H1 (cell line): ENCODE data around the gene EHD4. TPM values are rescaled to one million over a fixed set of nuclear protein-coding genes. Genes with fewer than 3 reads are reported as not detected.

Experiments
- CTCF ChIA-PET: fragments of 300-600 bp; sonication (Branson Sonifier 250); formaldehyde crosslinking; loops from one replicate; lab custom pipeline; 2021; ENCODE audit not compliant: partially characterized antibody; lab: Charles Lee
- POLR2A ChIA-PET: fragments of 300-600 bp; sonication (Branson Sonifier 250); formaldehyde crosslinking; loops from one replicate; lab custom pipeline; 2021; ENCODE audit warnings: inconsistent platforms; ENCODE audit not compliant: partially characterized antibody; lab: Charles Lee
- DNase-seq, 2 experiments: peaks; one replicate each; pipeline versions ENCODE4 v3.0.0 to v3.0.0-alpha.2; 2010 to 2022; ENCODE audit warnings: low spot score in 2 of 2, low read depth in 1 of 2, mixed read lengths in 1 of 2
- FAIRE-seq: peaks from 2 replicates; lab custom pipeline; 2011; peaks lifted over from hg19 to GRCh38; lab: Jason Lieb, UNC
- H2AFZ ChIP-seq: 2 replicates; pipeline ENCODE4 v1.8.1; 2012; ENCODE audit warnings: low read length, inconsistent platforms
- H2AK5ac ChIP-seq: 2 replicates; pipeline ENCODE4 v1.6.1; 2013; ENCODE audit warnings: low read depth, low read length
- H2BK120ac ChIP-seq: replicated peaks from 2 replicates; pipeline ENCODE3; 2013; ENCODE audit warnings: low read depth, low read length, inconsistent platforms
- H2BK12ac ChIP-seq: 2 replicates; pipeline ENCODE4 v1.6.1; 2013; ENCODE audit warnings: low read depth, low read length
- H2BK15ac ChIP-seq: 2 replicates; pipeline ENCODE4 v1.6.1; 2013; ENCODE audit warnings: low read length
- H2BK20ac ChIP-seq: 2 replicates; pipeline ENCODE4 v1.6.1; 2013; ENCODE audit warnings: low read length
- H2BK5ac ChIP-seq: 2 replicates; pipeline ENCODE4 v1.6.1; 2013; ENCODE audit warnings: low read depth, low read length
- H3K14ac ChIP-seq: 2 replicates; pipeline ENCODE4 v1.6.1; 2013; ENCODE audit warnings: inconsistent platforms; ENCODE audit not compliant: insufficient read length
- H3K18ac ChIP-seq: 2 replicates; pipeline ENCODE4 v1.6.1; 2013; ENCODE audit warnings: low read length; ENCODE audit errors: extremely low read depth
- H3K23ac ChIP-seq: 2 replicates; pipeline ENCODE4 v1.6.1; 2013; ENCODE audit warnings: inconsistent platforms; ENCODE audit not compliant: insufficient read length
- H3K23me2 ChIP-seq: 2 replicates; pipeline ENCODE4 v1.6.1; 2013; ENCODE audit warnings: low read depth, low read length
- H3K27ac ChIP-seq: 2 replicates; pipeline ENCODE4 v1.6.1; 2011; ENCODE audit warnings: low read depth, low read length, inconsistent platforms
- H3K27me3 ChIP-seq, 4 experiments: replicated peaks in 1 of 4; 1 replicate in 1 of 4; 2 replicates in 3 of 4; pipeline versions ENCODE4 v1.6.1 to v1.8.1; 2011 to 2013; ENCODE audit warnings: low read length in 3 of 4, mild to moderate bottlenecking in 3 of 4, inconsistent platforms in 2 of 4, mixed read lengths in 2 of 4, moderate library complexity in 1 of 4; ENCODE audit not compliant: control insufficient read depth in 3 of 4, insufficient read depth in 3 of 4; ENCODE audit errors: extremely low read depth in 1 of 4
- H3K36me3 ChIP-seq, 4 experiments: 2 replicates each; pipeline versions ENCODE4 v1.6.1 to v1.8.1; 2011 to 2013; ENCODE audit warnings: mild to moderate bottlenecking in 4 of 4, low read length in 3 of 4, moderate library complexity in 2 of 4, control low read depth in 1 of 4, inconsistent platforms in 1 of 4; ENCODE audit not compliant: insufficient read depth in 4 of 4, control insufficient read depth in 2 of 4
- H3K4ac ChIP-seq: replicated peaks from 2 replicates; pipeline ENCODE3; 2013; ENCODE audit warnings: low read length, low read depth, mixed read lengths, inconsistent platforms; ENCODE audit not compliant: insufficient read length
- H3K4me1 ChIP-seq, 4 experiments: replicated peaks in 1 of 4; 1 replicate in 1 of 4; 2 replicates in 3 of 4; pipeline versions ENCODE4 v1.6.1 to v1.8.1; 2011 to 2013; ENCODE audit warnings: low read length in 3 of 4, inconsistent platforms in 2 of 4, mixed read lengths in 1 of 4; ENCODE audit not compliant: insufficient read depth in 4 of 4, control insufficient read depth in 3 of 4
- H3K4me2 ChIP-seq, 2 experiments: 2 replicates each; pipeline versions ENCODE4 v1.6.1 to v1.8.1; 2011 to 2013; ENCODE audit warnings: low read depth in 2 of 2, low read length in 2 of 2, control low read depth in 1 of 2, inconsistent platforms in 1 of 2, mild to moderate bottlenecking in 1 of 2; ENCODE audit not compliant: insufficient read depth in 1 of 2
- H3K4me3 ChIP-seq, 4 experiments: fragments of 200-600, 300-600 bp in 1 of 4; sonication (generic), shearing (Covaris generic), sonication (Bioruptor Twin) in 1 of 4; 2 replicates each; pipeline versions ENCODE4 v1.5.1 to v1.8.1; 2011 to 2016; ENCODE audit warnings: low read length in 4 of 4, low read depth in 3 of 4, control low read depth in 2 of 4, inconsistent platforms in 2 of 4, mild to moderate bottlenecking in 2 of 4, mixed read lengths in 1 of 4, moderate library complexity in 1 of 4; ENCODE audit not compliant: insufficient read depth in 2 of 4; ENCODE audit errors: extremely low read depth in 1 of 4
- H3K56ac ChIP-seq: replicated peaks from 2 replicates; pipeline ENCODE3; 2013; ENCODE audit warnings: low read depth, mild to moderate bottlenecking, mixed read lengths, low read length, inconsistent platforms; ENCODE audit not compliant: insufficient read length
- H3K79me1 ChIP-seq: 2 replicates; pipeline ENCODE4 v1.6.1; 2013; ENCODE audit warnings: low read depth, low read length, control low read depth
- H3K79me2 ChIP-seq, 2 experiments: 2 replicates each; pipeline versions ENCODE4 v1.6.1 to v1.8.1; 2012 to 2013; ENCODE audit warnings: low read length in 2 of 2, mild to moderate bottlenecking in 2 of 2, inconsistent platforms in 1 of 2; ENCODE audit not compliant: insufficient read depth in 2 of 2, control insufficient read depth in 1 of 2
- H3K9ac ChIP-seq, 4 experiments: replicated peaks in 1 of 4; 1 replicate in 1 of 4; 2 replicates in 3 of 4; pipeline versions ENCODE4 v1.6.1 to v1.8.1; 2011 to 2013; ENCODE audit warnings: low read depth in 3 of 4, low read length in 3 of 4, control low read depth in 2 of 4, mild to moderate bottlenecking in 2 of 4, moderate library complexity in 2 of 4, inconsistent platforms in 1 of 4; ENCODE audit errors: extremely low read depth in 1 of 4
- H3K9me3 ChIP-seq, 2 experiments: 2 replicates each; pipeline versions ENCODE4 v1.6.1 to v1.8.1; 2012 to 2013; ENCODE audit warnings: mild to moderate bottlenecking in 2 of 2, moderate library complexity in 2 of 2, control low read depth in 1 of 2, inconsistent platforms in 1 of 2, low read depth in 1 of 2, low read length in 1 of 2, mixed read lengths in 1 of 2; ENCODE audit not compliant: insufficient read depth in 2 of 2
- H4K20me1 ChIP-seq, 2 experiments: replicated peaks in 1 of 2; 2 replicates each; pipeline versions ENCODE3 to v1.8.1; 2011 to 2013; ENCODE audit warnings: inconsistent platforms in 2 of 2, low read length in 2 of 2, mild to moderate bottlenecking in 1 of 2; ENCODE audit not compliant: insufficient read depth in 2 of 2, control insufficient read depth in 1 of 2
- H4K5ac ChIP-seq: 2 replicates; pipeline ENCODE4 v1.6.1; 2013; ENCODE audit warnings: low read length, low read depth, mixed read lengths, inconsistent platforms; ENCODE audit not compliant: insufficient read length
- H4K8ac ChIP-seq: 2 replicates; pipeline ENCODE4 v1.8.0; 2013; ENCODE audit warnings: mild to moderate bottlenecking, moderate library complexity, low read length, inconsistent platforms; ENCODE audit not compliant: insufficient read depth; ENCODE audit errors: extremely low read depth
- H4K91ac ChIP-seq: replicated peaks from 2 replicates; pipeline ENCODE3; 2013; ENCODE audit warnings: low read length, mixed read lengths, inconsistent platforms; ENCODE audit not compliant: insufficient read length
- EP300 ChIP-seq, 2 experiments: IDR thresholded peaks; 1 replicate in 1 of 2; 2 replicates in 1 of 2; pipeline ENCODE4 v1.6.1; 2011 to 2012; ENCODE audit warnings: low read depth in 2 of 2, low read length in 2 of 2, mild to moderate bottlenecking in 2 of 2, borderline replicate concordance in 1 of 2, inconsistent platforms in 1 of 2, moderate library complexity in 1 of 2
- TEAD4 ChIP-seq: IDR thresholded peaks from 2 replicates; pipeline ENCODE4 v1.6.1; 2012; ENCODE audit warnings: low read depth, low read length, inconsistent platforms, mixed read lengths
- WGBS, 2 experiments: shearing (Covaris generic) in 1 of 2; methylation state at CpG; one replicate each; pipeline versions ENCODE4 v1.1.6 to v1.1.7; 2013 to 2015; ENCODE audit warnings: low lambda C conversion rate in 2 of 2, mixed read lengths in 2 of 2, inconsistent platforms in 1 of 2, low coverage in 1 of 2, missing lambda C conversion rate in 1 of 2; ENCODE audit not compliant: insufficient replicate concordance in 2 of 2, insufficient coverage in 1 of 2, insufficient read length in 1 of 2; ENCODE audit errors: extremely low coverage in 1 of 2, missing lambda C conversion rate in 1 of 2; 5-methylcytosine and 5-hydroxymethylcytosine counted together
- polyA plus RNA-seq, 7 experiments: library from polyadenylated mRNA; depleted of rRNA in 3 of 7; stranded (reverse) in 5 of 7; unstranded in 2 of 7; fragments of >200 nt in 5 of 7; fragments of 200-250 nt in 2 of 7; gene quantifications; 1 replicate in 5 of 7; 2 replicates in 1 of 7; 4 replicates in 1 of 7; pipeline versions ENCODE4 v1.2.1 to v1.2.3, GENCODE V29; 2011 to 2013; ENCODE audit warnings: missing spikeins in 2 of 7, mixed read lengths in 2 of 7
- total RNA-seq: library from RNA; stranded (reverse); fragmentation: NEBNext Ultra II Directional; extraction: Animal tissue kit (Norgen Biotek cat#: 25700); gene quantifications from 2 replicates; pipeline ENCODE4 v1.2.1, GENCODE V29; 2021

Gene EHD4
- total and polyA plus RNA-seq, 2 of the 8 experiments (the other 6 are each of a cell fraction or from before 2014, with no cell fraction given): 17.5 to 24.5 TPM

DNA sequence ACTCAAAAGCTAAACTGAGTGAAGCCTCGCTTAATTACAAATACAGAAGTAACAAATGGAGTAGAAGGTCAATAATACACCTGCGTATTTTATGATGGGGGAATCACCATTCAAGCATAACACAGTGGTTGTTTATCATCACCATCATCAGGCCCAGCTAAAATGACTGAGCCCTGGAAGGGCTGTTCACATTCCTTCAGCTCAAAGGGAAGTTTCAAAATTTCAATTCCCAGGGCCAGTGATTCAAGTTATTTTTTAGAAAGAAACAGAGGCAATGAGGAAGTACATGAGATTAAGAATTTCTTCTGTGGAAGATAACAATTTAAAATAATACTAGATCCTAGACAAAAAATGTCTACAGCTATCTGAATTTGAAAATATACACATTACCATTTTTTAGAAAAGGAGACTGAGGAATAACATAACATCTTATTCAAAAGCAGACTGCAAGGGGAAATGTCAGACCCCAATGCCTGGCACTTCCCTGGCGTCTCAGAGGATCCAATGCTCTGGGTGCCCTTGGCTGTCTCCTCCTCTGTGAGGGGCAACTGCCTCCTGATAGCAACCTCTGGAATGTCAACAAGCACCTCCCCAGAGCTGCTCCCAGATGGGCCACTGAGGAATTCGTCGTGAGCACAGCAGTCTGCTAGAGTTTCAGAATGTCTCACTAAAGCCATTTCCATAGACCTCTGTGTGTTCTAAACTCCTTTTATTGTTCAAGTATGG lies 22.8 kb downstream of the EHD4 start:
- H3K56ac ChIP-seq: no peak overlapping the region
- H3K23ac ChIP-seq: no peak overlapping the region
- POLR2A ChIA-PET: interaction anchor here (0.6 to 1.3 kb wide), 2 partner anchors 23 to 1470 kb away, joined by 3 to 4 read pairs; partner anchors contain the start of gene EHD4

More for the DNA sequence above, 22.8 kb downstream of the EHD4 start:
- H3K9ac ChIP-seq: no peak overlapping the region
- no peak overlapping the region for H3K4ac ChIP-seq
- no peak for DNase-seq
- no peak for TF ChIP-seq EP300 (IDR thresholded peaks at IDR 0.05; ENCODE audit: borderline replicate concordance in 1 of 2, low read depth in 2 of 2, low read length in 2 of 2)
- peak; percentile 71; the same call in 1 of the 2 replicates for TF ChIP-seq TEAD4
- TF ChIP-seq, all 59 proteins: peak for 1
- H2BK15ac ChIP-seq: no peak overlapping the region
- H3K4me1 ChIP-seq: peaks cover 0 to 3% (median 0%) of the 10 kb centered on the region in 4 experiments; a peak in 2 of 7 replicates
- no peaks in the 10 kb centered on the region for H3K9me3 ChIP-seq
- H2AK5ac ChIP-seq: no peak overlapping the region
- H4K8ac ChIP-seq: no peak overlapping the region
- H2AFZ ChIP-seq: no peak overlapping the region
- H2BK20ac ChIP-seq: no peak overlapping the region
- 85% methylated on average over 5 of the region's 5 CpGs; no CpG with 5 or more reads in 1 of the 2 experiments for WGBS, 2 experiments
- H3K4me2 ChIP-seq: no peak overlapping the region
- H4K5ac ChIP-seq: no peak overlapping the region
- H2BK5ac ChIP-seq: no peak overlapping the region
- no peak overlapping the region for H2BK120ac ChIP-seq
- peaks cover 4 to 23% (median 15%) of the 10 kb centered on the region in 4 experiments; a peak in 5 of 8 replicates for H3K36me3 ChIP-seq
- H3K14ac ChIP-seq: no peak overlapping the region
- CTCF ChIA-PET: interaction anchor here (0.8 to 1.6 kb wide), 5 partner anchors 19 to 135 kb away, joined by 3 to 5 read pairs (median 3); partner anchors contain the start of gene EHD4
- H3K79me1 ChIP-seq: no peaks in the 10 kb centered on the region; the same call in none of the 2 replicates
- H4K91ac ChIP-seq: no peak overlapping the region
- H3K23me2 ChIP-seq: no peaks in the 10 kb centered on the region
- peaks cover 4 to 9% of the 10 kb centered on the region in 2 experiments for H4K20me1 ChIP-seq
- no peak overlapping the region for H3K27ac ChIP-seq
- no peak overlapping the region for H2BK12ac ChIP-seq
- peaks cover 0 to 4% of the 10 kb centered on the region in 2 experiments; a peak in 1 of 4 replicates for H3K79me2 ChIP-seq
- no peaks in the 10 kb centered on the region for H3K27me3 ChIP-seq
- FAIRE-seq: no peak
- no peak overlapping the region for H3K4me3 ChIP-seq
- H3K18ac ChIP-seq: no peak overlapping the region
